Measurements from ENCODE around the gene CIDEC.

DNA sequence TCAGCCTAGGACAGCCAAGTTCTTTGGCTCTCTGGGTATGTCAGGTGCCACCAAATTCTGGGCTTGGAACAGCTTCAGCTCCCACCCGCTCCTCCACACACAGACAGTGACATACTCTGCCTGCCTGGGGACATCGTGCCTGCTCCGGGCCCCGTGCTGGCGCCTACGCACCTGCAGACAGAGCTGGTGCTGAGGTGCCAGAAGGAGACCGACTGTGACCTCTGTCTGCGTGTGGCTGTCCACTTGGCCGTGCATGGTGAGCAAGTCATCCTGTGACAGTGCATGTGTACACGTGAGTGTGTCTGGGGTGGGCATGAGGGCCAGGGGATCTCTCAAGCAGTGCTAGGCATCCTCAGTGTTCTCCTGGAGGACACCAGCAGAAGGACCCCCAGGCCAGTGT is 37.8 kb upstream of the CIDEC start:
- TF ChIP-seq POLR2AphosphoS5 (IDR thresholded peaks at IDR 0.05) (no peak), POLR2A (IDR thresholded peaks at IDR 0.05; ENCODE audit: low read depth) (no peak)

All from esophagus muscularis mucosa (tissue), 2 donors.